Measurements from ENCODE around the gene PER1.

The PER1 gene

DNA sequence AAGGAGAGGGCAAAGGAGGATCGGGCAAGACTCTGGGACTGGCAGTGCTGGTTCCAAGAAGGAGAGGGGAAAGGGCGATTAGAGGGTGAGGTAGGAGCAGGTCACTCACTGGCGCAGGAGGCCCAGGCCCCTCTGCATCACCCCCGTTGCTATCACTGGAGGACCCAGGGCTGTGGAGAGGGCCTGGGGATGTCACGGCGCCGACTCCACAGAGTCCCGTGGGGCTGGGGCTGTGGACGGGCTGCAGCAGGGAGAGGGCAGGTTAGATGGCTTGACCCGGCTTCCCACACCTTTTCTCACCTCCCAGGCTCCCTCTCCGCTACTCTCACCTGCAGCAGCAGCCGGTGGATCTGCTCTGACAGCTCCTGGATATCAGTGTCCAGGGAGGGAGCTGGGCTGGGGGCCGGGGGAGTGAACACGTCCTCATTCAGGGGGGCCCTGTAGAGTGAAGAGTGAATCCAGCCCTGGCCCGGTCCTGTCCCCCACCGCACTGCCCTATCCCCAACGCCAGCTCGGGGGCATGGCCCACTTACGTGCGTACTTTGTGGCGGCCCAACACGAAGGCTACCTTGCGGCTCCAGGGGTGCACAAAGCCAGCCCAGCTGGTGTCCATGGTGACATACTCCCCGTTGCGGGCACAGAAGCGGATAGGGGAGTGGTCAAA lies 4.9 kb downstream of the PER1 start:
- H3K4me3 ChIP-seq (replicated peaks; ENCODE audit: low read depth, low read length): no peak overlapping the region
- TF ChIP-seq CTCF (IDR thresholded peaks at IDR 0.05; ENCODE audit: low read depth, low read length, missing control alignments): no peak
- DNase-seq (ENCODE audit: extremely low read depth, low read depth): no peak

GRCh38 chr17:8146381-8147140 lies 5.6 kb downstream of the PER1 start:
- H3K4me3 ChIP-seq (replicated peaks; ENCODE audit: low read depth, low read length): no peak overlapping the region
- no peak for DNase-seq (ENCODE audit: extremely low read depth, low read depth)
- TF ChIP-seq CTCF (IDR thresholded peaks at IDR 0.05; ENCODE audit: low read depth, low read length, missing control alignments): no peak

DNA sequence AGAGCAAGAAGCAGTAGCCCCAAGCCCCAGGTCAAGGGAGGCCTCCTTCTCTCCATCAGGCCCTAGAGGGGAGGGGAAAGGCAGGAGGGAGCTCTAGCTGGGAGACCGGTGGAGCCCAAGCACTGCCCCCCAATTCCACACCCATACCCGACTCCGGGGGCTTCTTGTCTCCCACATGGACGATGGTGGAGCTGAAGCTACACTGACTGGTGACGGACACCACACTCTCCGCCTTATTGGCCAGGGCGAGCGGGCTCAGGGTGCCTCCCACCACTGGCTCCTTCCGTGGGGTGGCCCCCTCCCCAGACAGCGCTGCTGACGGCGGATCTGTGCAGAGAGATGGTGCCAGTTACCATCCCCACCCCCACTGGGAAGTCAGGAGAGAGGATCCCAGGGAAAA lies 6.4 kb downstream of the PER1 start:
- no peak for DNase-seq (ENCODE audit: extremely low read depth, low read depth)
- H3K4me3 ChIP-seq (replicated peaks; ENCODE audit: low read depth, low read length): no peak overlapping the region
- no peak for TF ChIP-seq CTCF (IDR thresholded peaks at IDR 0.05; ENCODE audit: low read depth, low read length, missing control alignments)

GRCh38 chr17:8144401-8145231 lies 7.6 kb downstream of the PER1 start:
- no peak for TF ChIP-seq CTCF (IDR thresholded peaks at IDR 0.05; ENCODE audit: low read depth, low read length, missing control alignments)
- no peak for DNase-seq (ENCODE audit: extremely low read depth, low read depth)
- no peak overlapping the region for H3K4me3 ChIP-seq (replicated peaks; ENCODE audit: low read depth, low read length)

GRCh38 chr17:8143581-8144400 lies 8.4 kb downstream of the PER1 start:
- no peak for DNase-seq (ENCODE audit: extremely low read depth, low read depth)

More at GRCh38 chr17:8143581-8144400, 8.4 kb downstream of the PER1 start:
- TF ChIP-seq CTCF (IDR thresholded peaks at IDR 0.05; ENCODE audit: low read depth, low read length, missing control alignments): no peak
- no peak overlapping the region for H3K4me3 ChIP-seq (replicated peaks; ENCODE audit: low read depth, low read length)
